Left ventricle myocardium inferior (tissue), 1 donor: ENCODE measurements around the gene DNAAF1. TPM values are rescaled to one million over a fixed set of nuclear protein-coding genes. Genes with fewer than 3 reads are reported as not detected.
"Not testable (repeated sequence)": the region's sequence is repeated elsewhere in the genome, so short reads cannot be mapped to it uniquely, and the experiment has no call there.

Experiments
- DNase-seq: peaks from one replicate; pipeline ENCODE4 v3.0.0-alpha.2; 2020
- H3K27ac ChIP-seq: fragments of 200-600 bp; replicated peaks from 2 replicates; pipeline ENCODE4 v1.8.0; 2021
- H3K27me3 ChIP-seq: fragments of 200-600 bp; 2 replicates; pipeline ENCODE4 v1.8.0; 2021; ENCODE audit warnings: low read depth
- H3K36me3 ChIP-seq: fragments of 200-600 bp; 2 replicates; pipeline ENCODE4 v1.8.0; 2021
- H3K4me1 ChIP-seq: fragments of 200-600 bp; 2 replicates; pipeline ENCODE4 v1.8.0; 2021
- H3K4me3 ChIP-seq: fragments of 200-600 bp; 2 replicates; pipeline ENCODE4 v1.8.0; 2021; ENCODE audit warnings: mild to moderate bottlenecking, moderate library complexity
- H3K9me3 ChIP-seq: fragments of 200-600 bp; replicated peaks from 2 replicates; pipeline ENCODE4 v1.8.0; 2021
- intact Hi-C: fragments of 100-400 bp; cut with micrococcal nuclease; formaldehyde crosslinking; loops from one replicate; pipeline ENCODE4 v1.11.0; 2022
- total RNA-seq: library from RNA; stranded (reverse); fragmentation: NEBNext Ultra II Directional; extraction: Animal tissue kit (Norgen Biotek cat#: 25700); gene quantifications from one replicate; pipeline ENCODE4 v1.2.1, GENCODE V29; 2021
- TF ChIP-seq, protein P1 (sequence below): fragments of 200-600 bp; IDR thresholded peaks from 2 replicates; pipeline ENCODE4 v1.8.0; 2021; ENCODE audit warnings: antibody characterized with exemption, mild to moderate bottlenecking, borderline replicate concordance
- donor health status: DM: no; HTN: yes; CAD: no; lungs with severe emphysema.

The DNAAF1 gene
- total RNA-seq, 1 donor from 2014 or later: 0.14 TPM

DNA sequence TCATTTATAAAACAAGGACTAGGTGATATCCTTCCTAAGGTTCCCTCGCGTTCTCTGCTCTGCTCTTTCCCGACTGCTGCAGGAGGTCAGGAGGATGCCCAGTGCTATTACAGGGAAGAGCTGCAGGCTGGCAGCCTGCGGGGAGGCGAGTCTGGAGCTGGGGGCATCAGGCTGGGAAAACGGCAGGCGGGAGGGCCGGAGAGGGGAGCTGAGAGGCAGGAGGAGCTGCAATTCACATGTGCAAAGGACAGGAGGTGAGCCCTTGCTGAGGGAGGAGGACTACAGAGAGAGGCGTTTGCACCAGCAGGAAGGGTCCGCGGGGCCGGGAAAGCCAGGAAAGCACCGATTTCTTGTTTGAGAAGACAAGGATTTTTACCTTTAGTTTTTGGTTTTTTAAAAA is 54.0 kb downstream of the DNAAF1 start:
- H3K4me3 ChIP-seq: no peak overlapping the region
- H3K36me3 ChIP-seq: no peaks in the 10 kb centered on the region
- H3K4me1 ChIP-seq: no peaks in the 10 kb centered on the region
- H3K9me3 ChIP-seq: no peaks in the 10 kb centered on the region
- TF ChIP-seq, protein P1, sequence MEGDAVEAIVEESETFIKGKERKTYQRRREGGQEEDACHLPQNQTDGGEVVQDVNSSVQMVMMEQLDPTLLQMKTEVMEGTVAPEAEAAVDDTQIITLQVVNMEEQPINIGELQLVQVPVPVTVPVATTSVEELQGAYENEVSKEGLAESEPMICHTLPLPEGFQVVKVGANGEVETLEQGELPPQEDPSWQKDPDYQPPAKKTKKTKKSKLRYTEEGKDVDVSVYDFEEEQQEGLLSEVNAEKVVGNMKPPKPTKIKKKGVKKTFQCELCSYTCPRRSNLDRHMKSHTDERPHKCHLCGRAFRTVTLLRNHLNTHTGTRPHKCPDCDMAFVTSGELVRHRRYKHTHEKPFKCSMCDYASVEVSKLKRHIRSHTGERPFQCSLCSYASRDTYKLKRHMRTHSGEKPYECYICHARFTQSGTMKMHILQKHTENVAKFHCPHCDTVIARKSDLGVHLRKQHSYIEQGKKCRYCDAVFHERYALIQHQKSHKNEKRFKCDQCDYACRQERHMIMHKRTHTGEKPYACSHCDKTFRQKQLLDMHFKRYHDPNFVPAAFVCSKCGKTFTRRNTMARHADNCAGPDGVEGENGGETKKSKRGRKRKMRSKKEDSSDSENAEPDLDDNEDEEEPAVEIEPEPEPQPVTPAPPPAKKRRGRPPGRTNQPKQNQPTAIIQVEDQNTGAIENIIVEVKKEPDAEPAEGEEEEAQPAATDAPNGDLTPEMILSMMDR: no peak
- intact Hi-C loops: no loop called here
- no peak for DNase-seq
- no peak overlapping the region for H3K27ac ChIP-seq
- H3K27me3 ChIP-seq: peaks cover 17% of the 10 kb centered on the region

DNA sequence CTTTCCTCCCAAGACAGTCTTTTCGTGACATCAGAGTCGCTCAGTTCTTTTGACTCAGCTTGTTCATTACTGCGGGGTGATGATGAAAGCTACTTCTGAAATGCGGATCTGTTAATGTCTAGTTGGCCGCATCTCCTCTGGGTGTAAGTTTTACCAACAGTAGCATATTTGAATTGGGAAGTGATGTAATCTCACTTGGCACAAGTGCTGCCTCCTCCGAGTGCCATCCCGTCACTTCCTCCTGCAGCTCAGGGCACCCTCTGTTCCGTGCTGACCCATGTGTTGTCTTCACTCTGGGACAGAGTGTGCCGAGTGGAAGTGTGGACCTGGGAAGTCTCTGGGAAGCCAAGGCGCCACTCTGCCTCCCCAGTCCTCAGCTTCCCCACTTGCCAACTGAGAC is 54.8 kb downstream of the DNAAF1 start:
- DNase-seq: no peak
- peaks cover 16% of the 10 kb centered on the region for H3K27me3 ChIP-seq

DNA sequence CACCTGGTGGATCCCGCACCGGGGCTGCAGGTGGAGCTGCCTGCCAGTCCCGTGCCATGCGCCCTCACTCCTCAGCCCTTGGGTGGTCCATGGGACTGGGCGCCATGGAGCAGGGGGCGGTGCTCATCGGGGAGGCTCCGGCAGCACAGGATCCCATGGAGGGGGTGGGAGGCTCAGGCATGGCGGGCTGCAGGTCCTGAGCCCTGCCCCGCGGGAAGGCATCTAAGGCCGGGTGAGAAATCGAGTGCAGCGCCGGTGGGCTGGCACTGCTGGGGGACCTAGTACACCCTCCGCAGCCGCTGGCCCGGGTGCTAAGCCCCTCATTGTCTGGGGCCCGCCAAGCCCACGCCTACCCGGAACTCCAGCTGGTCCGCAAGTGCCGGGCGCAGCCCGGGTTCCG is 59.4 kb downstream of the DNAAF1 start:
- H3K4me1 ChIP-seq, H3K36me3 ChIP-seq, DNase-seq, H3K27ac ChIP-seq, intact Hi-C loops, H3K27me3 ChIP-seq, H3K9me3 ChIP-seq, H3K4me3 ChIP-seq: not testable (repeated sequence)

More for the DNA sequence above, 54.8 kb downstream of the DNAAF1 start:
- Histone ChIP-seq H3K27ac (peak overlapping the region; percentile 32), H3K36me3 (no peaks in the 10 kb centered on the region), H3K4me1 (no peaks in the 10 kb centered on the region), H3K9me3 (no peaks in the 10 kb centered on the region), H3K4me3 (no peak overlapping the region)
- intact Hi-C loops: no loop called here
- TF ChIP-seq, protein P1: no peak

DNA sequence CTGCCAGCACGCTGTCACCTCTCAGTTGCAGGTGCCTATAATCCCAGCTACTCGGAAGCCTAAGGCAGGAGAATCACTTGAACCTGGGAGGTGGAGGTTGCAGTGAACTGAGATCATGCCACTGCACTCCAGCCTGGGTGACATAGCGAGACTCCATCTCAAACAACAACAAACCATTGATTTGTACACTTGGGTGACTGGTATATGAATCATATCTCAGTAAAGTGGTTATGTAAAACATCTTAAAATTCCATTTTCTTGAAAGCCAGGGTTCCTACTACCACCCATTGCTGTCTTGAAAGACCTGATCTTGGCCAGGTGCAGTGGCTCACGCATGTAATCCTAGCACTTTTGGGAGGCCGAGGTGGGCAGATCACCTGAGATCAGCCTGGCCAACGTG is 60.0 kb downstream of the DNAAF1 start:
- H3K27me3 ChIP-seq, H3K27ac ChIP-seq, H3K9me3 ChIP-seq, H3K4me3 ChIP-seq, H3K4me1 ChIP-seq, intact Hi-C loops, DNase-seq, H3K36me3 ChIP-seq: not testable (repeated sequence)

DNA sequence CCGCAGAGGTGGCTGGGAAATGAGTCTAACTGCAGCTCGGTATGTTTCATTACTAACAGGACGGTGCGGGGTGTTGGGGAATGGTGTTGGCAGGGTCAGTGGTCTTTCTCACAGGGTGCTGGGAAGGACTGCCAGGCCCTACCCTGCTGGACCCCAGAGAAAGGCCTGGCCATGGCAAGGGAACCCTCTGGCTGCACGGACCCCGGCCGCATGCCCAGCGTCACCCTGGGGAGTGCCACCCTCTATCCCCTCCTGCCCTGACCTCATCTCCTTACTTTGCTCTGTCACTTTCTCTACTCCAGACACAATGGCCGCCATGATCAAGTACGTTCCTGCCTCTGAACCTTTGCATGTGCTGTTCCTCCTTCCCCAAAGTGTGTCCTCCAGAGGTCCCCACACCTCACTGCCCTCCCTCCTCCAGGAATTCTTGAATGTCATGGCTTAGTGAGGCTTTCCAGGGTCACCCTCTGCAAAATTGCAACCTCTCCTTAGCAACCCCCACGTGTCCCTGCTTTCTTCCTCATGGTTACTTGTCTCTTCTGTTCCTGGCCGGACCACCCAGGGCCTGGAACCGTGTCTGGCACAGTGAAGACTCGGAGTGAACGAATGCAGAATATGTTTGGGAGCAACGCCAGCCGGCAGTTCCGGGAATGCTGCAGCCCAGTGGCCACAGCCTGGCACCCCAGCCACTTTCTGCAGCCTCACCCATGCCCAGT is 61.0 kb downstream of the DNAAF1 start:
- TF ChIP-seq, protein P1: no peak
- intact Hi-C loops: no loop called here
- no peak for DNase-seq
- H3K4me1 ChIP-seq: no peaks in the 10 kb centered on the region
- H3K9me3 ChIP-seq: no peaks in the 10 kb centered on the region
- H3K36me3 ChIP-seq: no peaks in the 10 kb centered on the region
- no peaks in the 10 kb centered on the region for H3K27me3 ChIP-seq
- H3K27ac ChIP-seq: no peak overlapping the region
- H3K4me3 ChIP-seq: no peak overlapping the region

DNA sequence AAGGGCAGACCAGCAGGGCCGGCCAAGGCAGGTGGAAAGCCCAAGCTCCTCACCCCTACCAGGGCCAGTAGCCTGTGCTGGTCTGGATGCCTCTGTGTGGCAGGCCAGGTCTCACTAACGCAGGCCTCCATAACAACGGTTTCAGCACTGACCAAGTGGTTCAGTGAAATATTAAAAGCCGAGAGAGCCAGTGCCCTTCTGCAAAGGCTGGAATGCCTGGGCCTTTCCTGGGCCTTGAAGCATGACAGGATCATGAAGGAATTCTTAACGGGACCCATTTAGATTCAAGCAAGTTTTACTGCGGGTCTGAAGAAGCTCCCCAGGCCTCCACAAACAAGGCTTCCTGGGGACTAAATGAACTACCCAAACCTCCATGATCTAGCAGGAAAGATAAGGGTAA is 62.1 kb downstream of the DNAAF1 start:
- Histone ChIP-seq H3K4me1 (no peaks in the 10 kb centered on the region), H3K4me3 (no peak overlapping the region), H3K9me3 (no peaks in the 10 kb centered on the region), H3K27me3 (no peaks in the 10 kb centered on the region), H3K36me3 (no peaks in the 10 kb centered on the region), H3K27ac (no peak overlapping the region)
- intact Hi-C loops: no loop called here
- TF ChIP-seq, protein P1: no peak
- DNase-seq: no peak

DNA sequence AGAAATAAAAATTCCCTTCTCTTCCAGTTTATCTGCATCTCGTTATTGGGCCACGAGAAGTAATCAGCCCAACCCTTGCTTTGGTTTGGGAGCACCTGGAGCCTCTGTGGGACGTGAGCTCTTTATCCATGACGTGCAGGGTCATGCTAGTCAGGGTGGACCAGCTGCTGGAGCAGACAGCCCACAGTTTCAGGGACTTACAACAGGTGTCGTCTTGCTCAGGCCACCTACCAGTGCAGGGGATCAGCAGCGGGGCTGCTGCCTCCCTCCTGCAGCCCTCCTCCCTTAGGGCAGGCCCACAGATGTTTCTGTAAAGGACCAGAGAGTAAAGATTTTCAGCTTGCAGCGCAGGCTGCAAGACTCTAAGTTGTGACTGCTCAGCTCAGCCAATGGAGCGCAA is 62.8 kb downstream of the DNAAF1 start:
- Histone ChIP-seq H3K27ac (no peak overlapping the region), H3K4me3 (no peak overlapping the region), H3K9me3 (no peaks in the 10 kb centered on the region), H3K36me3 (no peaks in the 10 kb centered on the region), H3K4me1 (no peaks in the 10 kb centered on the region), H3K27me3 (no peaks in the 10 kb centered on the region)
- intact Hi-C loops: no loop called here
- TF ChIP-seq, protein P1: no peak
- DNase-seq: no peak
